Right lobe of liver (tissue), 4 donors: ENCODE data around the gene DPYSL3.

Experiments
- POLR2A ChIP-seq: fragments of 450-650 bp; IDR thresholded peaks from one replicate; pipeline ENCODE4 v1.6.1; 2017; ENCODE audit warnings: antibody characterized with exemption, mild to moderate bottlenecking
- TF ChIP-seq, protein P1 (sequence below), 4 donors: fragments of 200-600 bp in 3 of 4; fragments of 450-650 bp in 1 of 4; IDR thresholded peaks; one replicate each; pipeline versions ENCODE4 v1.5.1 to v1.8.0; 2016 to 2022; ENCODE audit warnings: antibody characterized with exemption in 4 of 4, mild to moderate bottlenecking in 2 of 4
- donor health status: DM: no; HTN: no; CAD: no.
- donor health status: DM: no; HTN: no; CAD: no.
- donor health status: DM: no; HTN: yes; CAD: no.

GRCh38 chr5:147398860-147399259, 111.0 kb downstream of the DPYSL3 start:
- no peak for TF ChIP-seq POLR2A
- TF ChIP-seq, protein P1, sequence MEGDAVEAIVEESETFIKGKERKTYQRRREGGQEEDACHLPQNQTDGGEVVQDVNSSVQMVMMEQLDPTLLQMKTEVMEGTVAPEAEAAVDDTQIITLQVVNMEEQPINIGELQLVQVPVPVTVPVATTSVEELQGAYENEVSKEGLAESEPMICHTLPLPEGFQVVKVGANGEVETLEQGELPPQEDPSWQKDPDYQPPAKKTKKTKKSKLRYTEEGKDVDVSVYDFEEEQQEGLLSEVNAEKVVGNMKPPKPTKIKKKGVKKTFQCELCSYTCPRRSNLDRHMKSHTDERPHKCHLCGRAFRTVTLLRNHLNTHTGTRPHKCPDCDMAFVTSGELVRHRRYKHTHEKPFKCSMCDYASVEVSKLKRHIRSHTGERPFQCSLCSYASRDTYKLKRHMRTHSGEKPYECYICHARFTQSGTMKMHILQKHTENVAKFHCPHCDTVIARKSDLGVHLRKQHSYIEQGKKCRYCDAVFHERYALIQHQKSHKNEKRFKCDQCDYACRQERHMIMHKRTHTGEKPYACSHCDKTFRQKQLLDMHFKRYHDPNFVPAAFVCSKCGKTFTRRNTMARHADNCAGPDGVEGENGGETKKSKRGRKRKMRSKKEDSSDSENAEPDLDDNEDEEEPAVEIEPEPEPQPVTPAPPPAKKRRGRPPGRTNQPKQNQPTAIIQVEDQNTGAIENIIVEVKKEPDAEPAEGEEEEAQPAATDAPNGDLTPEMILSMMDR (IDR thresholded peaks at IDR 0.05): no peak
